Thoracic aorta (tissue), 2 donors: ENCODE results near the gene IHH. TPM values are rescaled to one million over a fixed set of nuclear protein-coding genes. Genes with fewer than 3 reads are reported as not detected.

ENCODE experiments used
- ATAC-seq: fragments of 150-250 bp; one replicate; pipeline ENCODE4 v1.8.0; 2017; ENCODE audit warnings: low read depth; ENCODE audit not compliant: insufficient number of reproducible peaks, low FRiP score
- DNase-seq: peaks from one replicate; pipeline ENCODE4 v3.0.0-alpha.2; 2020; ENCODE audit warnings: low spot score
- H3K27ac ChIP-seq, 2 donors: fragments of 200-600 bp; sonication (generic); 1 replicate in 1 of 2; 2 replicates in 1 of 2; pipeline ENCODE4 v1.5.1; 2016; ENCODE audit warnings: mild to moderate bottlenecking in 2 of 2, moderate library complexity in 2 of 2
- H3K27me3 ChIP-seq: fragments of 200-600 bp; sonication (generic); replicated peaks from 2 replicates; pipeline ENCODE4 v1.6.0; 2016; ENCODE audit warnings: mild to moderate bottlenecking; ENCODE audit not compliant: insufficient read depth
- H3K36me3 ChIP-seq: fragments of 200-600 bp; sonication (generic); one replicate; pipeline ENCODE4 v1.5.1; 2016
- H3K4me1 ChIP-seq, 2 donors: fragments of 200-600 bp; sonication (generic); 1 replicate in 1 of 2; 2 replicates in 1 of 2; pipeline versions ENCODE4 v1.5.1 to v1.6.0; 2016; ENCODE audit warnings: low read depth in 2 of 2, mild to moderate bottlenecking in 1 of 2; ENCODE audit not compliant: control insufficient read depth in 1 of 2
- H3K4me3 ChIP-seq: fragments of 200-600 bp; sonication (generic); 2 replicates; pipeline ENCODE4 v1.5.1; 2016; ENCODE audit warnings: mild to moderate bottlenecking
- H3K9me3 ChIP-seq: fragments of 200-600 bp; sonication (generic); 2 replicates; pipeline ENCODE4 v1.5.1; 2016
- CTCF ChIP-seq: fragments of 200-600 bp; sonication (generic); IDR thresholded peaks from one replicate; pipeline ENCODE4 v1.5.1; 2019; ENCODE audit warnings: antibody characterized with exemption
- total RNA-seq, 2 donors: library from RNA; depleted of rRNA; stranded (reverse); fragments of >200 nt; gene quantifications; one replicate each; pipeline versions ENCODE4 v1.1.0 to v1.2.3, GENCODE V29; 2016

The IHH gene
- total RNA-seq, 2 donors from 2014 or later: 1.6 TPM; not detected in 1

- H3K4me3 ChIP-seq: no peak overlapping the region
- TF ChIP-seq CTCF: no peak
- H3K4me1 ChIP-seq: no peaks in the 10 kb centered on the region
- no peaks in the 10 kb centered on the region for H3K27me3 ChIP-seq
- no peaks in the 10 kb centered on the region for H3K9me3 ChIP-seq
- ATAC-seq (no peak), DNase-seq (no peak)
- H3K36me3 ChIP-seq: peaks cover 3% of the 10 kb centered on the region
- no peak overlapping the region for H3K27ac ChIP-seq
Observed at GRCh38 chr2:219082332-219082958, 21.7 kb upstream of the IHH start.

- peaks cover 7% of the 10 kb centered on the region for H3K36me3 ChIP-seq
- H3K9me3 ChIP-seq: no peaks in the 10 kb centered on the region
- ATAC-seq (no peak), DNase-seq (no peak)
- no peak for TF ChIP-seq CTCF
- no peak overlapping the region for H3K27ac ChIP-seq
- H3K4me3 ChIP-seq: no peak overlapping the region
- no peaks in the 10 kb centered on the region for H3K27me3 ChIP-seq
- H3K4me1 ChIP-seq: no peaks in the 10 kb centered on the region
Observed at GRCh38 chr2:219081701-219082331, 21.1 kb upstream of the IHH start.

GRCh38 chr2:219081096-219081495, 20.4 kb upstream of the IHH start:
- Histone ChIP-seq H3K4me3 (no peak overlapping the region), H3K27ac (no peak overlapping the region), H3K36me3 (peaks cover 11% of the 10 kb centered on the region), H3K9me3 (no peaks in the 10 kb centered on the region), H3K4me1 (no peaks in the 10 kb centered on the region), H3K27me3 (no peaks in the 10 kb centered on the region)
- TF ChIP-seq CTCF: no peak
- no peak for DNase-seq
- no peak for ATAC-seq

- H3K27ac ChIP-seq: no peak overlapping the region
- peaks cover 25% of the 10 kb centered on the region for H3K36me3 ChIP-seq
- no peak overlapping the region for H3K4me3 ChIP-seq
- TF ChIP-seq CTCF: no peak
- no peaks in the 10 kb centered on the region for H3K27me3 ChIP-seq
- no peak for DNase-seq
- no peak for ATAC-seq
- no peaks in the 10 kb centered on the region for H3K9me3 ChIP-seq
- no peaks in the 10 kb centered on the region for H3K4me1 ChIP-seq
Observed at GRCh38 chr2:219079417-219079816, 18.7 kb upstream of the IHH start.

GRCh38 chr2:219078951-219079350, 18.2 kb upstream of the IHH start:
- Histone ChIP-seq H3K4me1 (no peaks in the 10 kb centered on the region), H3K27me3 (no peaks in the 10 kb centered on the region), H3K4me3 (no peak overlapping the region), H3K27ac (no peak overlapping the region), H3K36me3 (peaks cover 25% of the 10 kb centered on the region), H3K9me3 (no peaks in the 10 kb centered on the region)
- no peak for ATAC-seq
- TF ChIP-seq CTCF: no peak
- no peak for DNase-seq
